GM19328 (cell line): ENCODE data around the gene DUSP8.

ENCODE experiments used
- ATAC-seq: cut with Tn5 transposase; IDR thresholded peaks from one replicate; pipeline ENCODE4 v1.9.1; 2021; ENCODE audit warnings: mild to moderate bottlenecking, moderate library complexity; ENCODE audit not compliant: unreplicated experiment

DUSP8 gene

DNA sequence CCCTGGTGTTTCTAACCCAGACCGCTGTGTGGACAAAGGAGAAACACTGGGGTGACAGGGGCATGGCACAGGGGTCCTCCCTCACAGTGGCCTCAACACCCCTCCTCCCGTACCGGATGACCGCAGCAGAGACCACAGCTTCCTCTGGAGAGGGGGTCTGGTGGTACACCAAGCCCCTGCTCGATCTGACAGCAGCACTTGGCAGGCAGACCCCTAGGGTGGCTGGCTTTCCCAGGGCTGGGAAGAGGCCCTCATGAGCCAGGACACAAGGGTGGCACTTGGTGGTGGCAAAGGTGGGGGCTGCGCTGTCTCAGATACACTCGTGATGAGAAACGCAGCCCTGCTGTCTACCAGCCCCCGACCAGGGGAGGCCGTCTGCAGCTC is 38.7 kb downstream of the DUSP8 start:
- no peak for ATAC-seq

DNA sequence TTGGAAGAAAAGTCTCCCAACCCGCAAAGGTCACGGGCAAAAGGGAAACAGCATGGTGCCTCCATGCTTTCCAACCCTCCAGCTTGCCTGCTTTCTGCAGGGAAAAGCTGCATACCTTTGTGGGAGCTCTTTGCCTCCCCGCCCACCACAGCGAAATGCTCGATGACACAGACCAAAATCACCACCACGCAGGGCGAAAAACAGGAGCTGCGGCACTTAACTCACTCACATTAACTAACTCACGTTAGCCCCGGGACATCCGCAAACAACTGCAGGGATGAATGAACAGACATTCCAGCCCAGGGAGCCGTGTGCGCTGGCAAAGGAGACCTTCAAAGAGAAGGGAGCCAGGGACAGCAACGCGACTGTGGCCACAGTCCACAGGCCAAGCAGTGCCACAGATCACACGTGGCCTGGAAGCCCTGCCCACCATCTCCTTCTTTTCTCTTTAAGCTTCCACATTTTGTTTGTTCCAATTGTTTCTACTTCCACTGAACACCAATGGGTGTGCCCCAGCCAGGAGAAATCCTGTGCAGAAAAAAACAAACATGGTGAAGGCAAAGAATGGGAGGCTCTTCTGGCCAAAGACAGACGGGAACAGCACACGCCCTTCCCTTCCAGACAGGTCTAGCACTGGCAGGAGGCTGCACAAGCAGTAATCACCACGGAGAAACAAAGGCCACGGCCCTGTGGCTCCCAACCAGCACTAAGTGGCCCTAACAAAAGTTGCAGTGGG is 39.3 kb downstream of the DUSP8 start:
- ATAC-seq: no peak

DNA sequence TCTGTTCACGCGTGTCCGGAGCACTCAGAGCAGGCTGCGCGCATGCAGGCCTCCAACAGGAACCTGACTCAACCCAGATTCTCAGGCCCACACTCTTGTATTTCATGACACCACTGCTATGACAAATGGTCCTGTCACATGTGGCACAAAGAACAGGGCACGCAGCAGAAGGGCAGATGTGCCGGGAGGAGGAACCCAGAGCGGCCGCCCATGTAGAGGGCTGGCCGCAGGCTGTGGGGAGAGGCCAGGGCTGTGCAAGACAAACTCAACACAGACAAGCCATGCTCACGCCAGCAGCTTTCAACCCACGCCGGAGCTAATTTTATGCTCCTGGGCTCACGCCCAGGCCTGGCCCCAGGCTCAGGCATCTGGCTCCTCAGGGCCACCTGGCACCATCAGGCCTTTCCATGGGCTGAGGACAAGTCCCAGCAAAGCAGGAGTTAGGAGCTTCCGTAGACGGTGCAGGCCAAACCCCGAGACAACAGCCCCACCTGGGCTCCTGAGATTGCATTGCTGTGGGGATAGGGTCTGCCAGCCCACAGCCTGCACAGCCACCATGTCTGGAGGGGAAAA is 40.0 kb downstream of the DUSP8 start:
- no peak for ATAC-seq

DNA sequence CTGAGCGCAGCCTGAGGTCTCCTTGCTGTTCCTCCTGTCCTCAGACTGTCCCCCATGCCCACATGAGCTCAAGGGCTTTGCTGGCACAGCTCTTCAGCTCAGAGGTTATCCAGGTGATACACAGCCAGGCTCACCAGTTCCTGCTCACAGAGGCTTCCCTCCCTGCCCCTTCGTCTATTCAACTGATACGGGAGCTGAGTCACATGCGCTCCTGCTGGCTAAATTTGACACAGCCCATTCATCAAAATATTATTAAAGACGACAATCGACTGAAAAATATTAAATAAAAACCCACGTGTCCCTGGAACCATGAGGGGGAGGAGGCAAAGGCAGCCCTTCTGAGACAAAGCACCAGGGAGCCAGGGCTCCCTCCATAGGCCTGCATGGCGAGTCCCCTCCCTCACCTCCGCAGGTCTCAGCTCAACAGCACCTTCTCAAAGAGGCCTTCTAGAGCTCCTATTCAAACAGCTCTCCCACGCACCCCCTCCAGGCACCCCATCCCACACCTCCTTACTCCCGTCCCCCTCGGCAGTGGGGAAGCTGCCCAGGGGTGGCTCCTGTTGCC is 40.5 kb downstream of the DUSP8 start:
- no peak for ATAC-seq

DNA sequence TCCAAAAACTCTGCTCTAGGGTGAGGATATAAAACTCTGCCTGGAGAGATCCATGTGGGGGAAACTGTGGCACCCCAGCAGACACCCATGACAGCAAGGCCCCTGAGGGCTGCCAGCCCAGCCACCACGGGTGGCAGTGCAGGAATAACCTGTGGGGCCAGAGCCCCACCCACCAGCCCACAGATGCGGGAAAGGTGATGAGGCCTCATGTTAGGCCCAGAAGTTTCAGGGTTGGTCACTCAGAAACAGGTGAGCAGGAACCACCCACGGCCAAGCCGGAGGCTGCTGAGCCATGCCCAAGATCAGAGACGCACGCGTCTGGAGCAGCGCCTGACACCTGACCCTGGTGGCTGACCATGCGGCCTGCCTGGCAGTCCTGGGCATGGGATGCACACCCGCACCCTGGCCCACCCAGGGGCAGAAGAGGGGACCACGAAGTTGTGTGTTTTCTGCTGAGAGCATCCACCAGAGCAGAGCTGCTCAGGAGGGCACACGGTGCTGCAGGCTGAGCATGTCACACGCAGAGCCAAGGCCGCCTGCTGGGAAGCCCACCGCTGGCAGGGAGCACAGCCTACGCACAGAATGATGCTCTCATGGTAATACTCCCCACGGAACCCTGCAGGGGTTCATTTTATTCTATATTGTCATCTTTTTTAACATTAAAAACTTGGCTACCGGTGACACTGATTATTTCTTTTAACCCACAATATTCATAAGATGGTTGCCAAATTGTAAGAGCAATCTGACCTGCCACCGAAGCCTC is 41.2 kb downstream of the DUSP8 start:
- ATAC-seq: no peak

DNA sequence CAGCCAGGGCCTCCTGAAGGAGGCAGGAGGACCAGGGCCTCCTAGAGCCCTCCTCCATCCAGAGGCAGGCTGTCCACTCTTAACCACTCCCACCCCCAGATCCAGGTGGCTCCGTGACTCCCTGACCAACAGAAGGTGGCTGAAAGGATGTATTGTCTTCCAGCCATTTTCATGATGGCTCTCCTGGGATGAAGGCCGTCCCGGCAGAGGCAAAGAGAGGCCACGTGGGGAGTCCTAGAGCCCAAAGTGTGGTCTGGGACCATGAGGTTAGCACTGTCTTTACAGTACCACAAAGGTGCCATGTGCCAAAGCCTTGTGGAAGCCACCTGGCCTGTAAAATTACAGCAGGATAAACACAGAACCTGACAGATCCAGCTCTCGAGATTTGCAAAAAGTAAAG is 42.3 kb downstream of the DUSP8 start:
- ATAC-seq: no peak

DNA sequence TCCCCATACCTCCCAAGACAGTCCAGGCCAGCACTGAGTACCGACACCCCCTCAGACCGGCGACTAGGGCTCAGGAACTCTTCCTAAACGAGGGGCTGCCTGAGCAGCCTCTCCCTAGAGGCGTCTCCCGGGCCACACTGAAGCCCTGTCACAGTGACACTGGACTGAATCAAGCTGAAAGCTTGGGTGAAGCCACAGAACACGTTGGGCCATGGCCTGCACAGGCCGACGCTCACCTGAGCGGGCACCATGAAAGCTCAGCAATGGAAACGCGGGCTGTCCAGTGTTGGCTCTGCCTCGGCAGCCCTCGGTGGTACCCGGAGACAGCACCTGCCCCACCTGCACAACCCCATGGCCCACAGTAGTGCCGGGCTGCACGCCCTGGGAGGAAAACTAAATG is 42.8 kb downstream of the DUSP8 start:
- no peak for ATAC-seq

DNA sequence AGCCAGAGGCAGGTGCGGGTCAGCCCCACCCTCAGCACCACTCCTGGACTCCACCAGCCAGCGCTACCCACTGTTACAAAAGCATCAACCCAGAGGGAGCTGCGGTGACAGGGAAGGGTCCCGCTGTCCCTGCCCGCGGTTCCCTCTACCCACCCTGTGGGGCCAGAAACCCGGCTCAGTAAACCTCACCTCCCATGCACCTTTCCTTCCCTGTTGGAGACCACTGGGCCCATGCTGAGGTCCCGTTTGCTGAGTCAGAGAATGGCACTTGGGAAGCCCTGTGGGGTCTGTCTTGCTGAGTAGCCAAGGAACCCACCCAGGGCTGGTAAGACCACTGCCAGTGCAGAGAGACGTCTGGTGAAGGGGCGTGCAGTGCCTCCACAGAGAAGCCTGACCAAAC is 43.4 kb downstream of the DUSP8 start:
- no peak for ATAC-seq

DNA sequence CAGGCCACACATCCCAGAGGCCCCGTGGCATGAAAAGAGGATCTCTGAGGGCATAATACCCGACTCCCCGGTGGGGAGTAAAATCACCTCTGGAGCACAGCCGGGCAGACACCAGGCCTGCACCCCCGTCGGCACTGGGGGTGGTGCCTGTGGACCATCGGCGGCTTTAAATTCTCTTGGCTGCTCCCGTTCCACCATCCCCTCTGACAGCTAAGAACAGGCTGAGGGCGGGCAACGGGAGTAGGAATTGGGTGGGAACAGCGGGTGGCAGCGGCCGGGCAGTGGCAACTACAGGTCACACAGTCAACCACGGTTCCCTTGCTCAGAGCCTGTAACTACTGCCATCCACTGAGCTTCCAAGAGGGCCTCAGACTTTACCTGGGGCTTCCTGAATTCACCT is 45.3 kb downstream of the DUSP8 start:
- ATAC-seq: no peak

DNA sequence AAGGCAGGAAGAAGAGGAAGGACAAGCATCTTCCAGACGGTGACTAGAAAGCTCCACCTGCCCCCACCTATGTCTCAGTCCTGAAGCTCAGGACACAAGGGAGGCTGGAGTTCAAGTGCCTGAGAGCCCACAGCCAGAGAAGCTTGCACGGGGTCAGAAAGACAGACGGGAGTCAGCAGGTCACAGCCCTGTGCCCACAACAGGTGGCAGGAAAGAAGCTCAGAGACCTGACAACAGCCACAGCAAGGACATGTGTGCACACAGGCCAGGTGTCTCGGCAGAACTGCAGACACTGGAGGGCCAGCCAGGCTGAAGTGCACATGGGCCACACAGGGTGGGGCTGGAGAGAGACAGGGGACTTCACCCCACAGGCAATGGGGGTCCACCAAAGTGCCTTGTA is 48.3 kb downstream of the DUSP8 start:
- no peak for ATAC-seq

DNA sequence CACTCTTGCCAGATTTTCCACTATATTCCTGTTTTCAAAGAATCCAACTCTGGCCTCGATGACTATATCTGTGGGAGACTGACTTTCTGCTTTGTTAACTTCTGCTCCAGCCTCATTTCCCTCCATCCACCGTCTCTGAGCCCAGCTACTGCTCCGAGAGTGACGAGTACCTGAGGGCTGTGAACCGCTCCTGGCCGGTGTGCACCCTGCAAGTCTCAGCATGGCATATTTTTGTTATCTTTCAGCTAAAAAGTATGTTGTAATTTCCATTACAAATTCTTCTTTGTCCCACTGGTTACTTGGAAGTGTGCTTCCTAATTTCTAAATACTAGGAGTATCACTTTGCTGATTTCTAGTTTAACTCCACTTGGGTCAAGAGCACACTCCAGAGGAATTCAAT is 49.0 kb downstream of the DUSP8 start:
- ATAC-seq: no peak

DNA sequence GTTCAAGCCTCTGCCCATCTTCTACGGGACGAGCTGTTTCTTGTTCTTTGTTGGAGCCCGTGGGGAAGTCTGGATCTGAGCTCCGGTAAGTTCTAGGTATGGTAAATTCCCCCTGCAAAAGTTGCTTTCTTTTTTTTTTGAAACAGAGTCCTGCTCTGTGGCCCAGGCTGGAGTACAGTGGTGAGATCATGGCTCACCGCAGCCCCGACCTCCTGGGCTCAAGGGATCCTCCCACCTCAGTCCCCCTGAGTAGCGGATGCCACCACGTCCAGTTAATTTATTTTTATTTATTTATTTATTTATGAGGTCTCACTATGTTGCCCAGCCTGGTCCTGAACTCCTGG is 50.0 kb downstream of the DUSP8 start:
- ATAC-seq: no peak

DNA sequence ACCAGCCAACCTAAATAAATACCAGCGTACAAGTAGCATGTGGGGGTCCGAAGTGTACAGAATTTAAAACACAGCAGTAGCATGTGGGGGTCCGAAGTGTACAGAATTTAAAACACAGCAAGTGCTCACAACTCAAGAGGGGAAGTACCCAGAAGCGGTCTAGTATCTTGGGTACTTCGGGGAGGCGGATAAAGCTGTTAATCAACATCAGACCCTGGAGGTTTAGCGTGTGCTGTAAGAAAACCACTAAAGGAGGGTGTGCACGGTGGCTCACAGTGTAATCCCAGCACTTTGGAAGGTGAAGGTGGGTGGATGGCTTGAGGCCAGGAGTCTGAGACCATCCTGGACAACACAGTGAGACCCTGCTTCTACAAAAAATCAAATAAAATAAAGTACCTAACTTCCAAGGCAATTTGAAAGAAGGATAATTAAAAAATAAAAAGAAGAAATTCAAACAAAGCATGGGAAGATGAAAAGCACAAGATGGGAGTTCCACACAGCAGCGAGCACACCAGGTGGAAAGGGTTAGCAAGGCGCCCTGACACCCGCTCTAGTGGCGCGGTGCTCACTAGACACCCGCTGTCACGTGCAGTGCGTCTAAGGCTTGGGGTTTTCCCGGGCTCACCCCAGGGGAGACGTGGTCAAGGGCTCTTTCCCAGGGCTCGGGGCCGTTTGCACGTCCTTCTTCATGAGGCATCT is 50.5 kb downstream of the DUSP8 start:
- ATAC-seq: peak; percentile 75

DNA sequence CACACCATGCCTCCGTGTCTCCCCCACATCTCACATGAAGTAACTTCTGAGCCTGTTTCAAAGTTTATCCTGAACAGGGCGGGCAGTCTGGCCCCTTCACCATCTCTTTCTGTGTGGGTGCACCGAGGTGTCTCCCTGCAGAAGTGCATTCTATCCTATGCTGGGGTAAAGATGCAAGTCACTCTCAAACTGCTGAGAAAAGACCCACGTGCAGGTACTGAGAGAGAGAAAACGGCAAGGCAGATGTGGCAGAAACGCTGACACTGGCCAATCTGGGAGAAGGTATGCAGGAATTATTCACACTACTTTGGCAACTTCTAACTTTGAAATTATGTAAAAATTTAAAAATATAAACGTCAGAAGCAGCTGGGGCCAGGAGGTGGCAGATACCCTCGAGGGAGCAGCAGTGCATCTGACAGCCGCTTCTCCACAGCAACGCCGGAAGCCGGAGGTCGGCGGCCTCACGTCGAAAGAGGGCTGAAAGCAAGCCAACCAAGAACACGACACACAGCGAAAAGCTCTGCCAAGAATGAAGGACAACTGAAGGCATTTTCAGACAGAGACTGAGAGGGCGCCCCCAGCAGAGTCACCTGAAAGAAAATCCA is 51.3 kb downstream of the DUSP8 start:
- no peak for ATAC-seq

DNA sequence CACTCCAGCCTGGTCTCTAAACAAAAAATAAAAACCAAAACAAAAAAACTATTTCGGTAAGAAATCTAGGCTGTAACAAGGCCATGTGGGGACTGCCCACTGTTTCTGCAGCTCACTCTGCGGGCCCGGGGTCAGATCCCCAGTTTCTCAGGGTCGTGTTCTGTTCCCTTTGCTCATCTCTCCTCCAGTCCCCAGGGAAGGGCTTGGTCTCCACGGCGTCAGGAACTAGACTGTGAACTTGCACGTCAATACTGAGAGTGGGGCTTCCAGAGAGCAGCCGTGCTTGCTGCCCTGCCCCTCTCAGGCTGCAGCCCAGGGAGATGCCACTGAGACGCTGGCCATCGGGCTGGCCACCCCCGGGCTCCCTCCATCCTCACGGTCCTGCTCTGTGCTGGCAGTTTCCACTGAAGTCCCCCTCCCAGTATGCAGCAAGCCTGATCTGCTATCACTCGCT is 51.8 kb downstream of the DUSP8 start:
- no peak for ATAC-seq

DNA sequence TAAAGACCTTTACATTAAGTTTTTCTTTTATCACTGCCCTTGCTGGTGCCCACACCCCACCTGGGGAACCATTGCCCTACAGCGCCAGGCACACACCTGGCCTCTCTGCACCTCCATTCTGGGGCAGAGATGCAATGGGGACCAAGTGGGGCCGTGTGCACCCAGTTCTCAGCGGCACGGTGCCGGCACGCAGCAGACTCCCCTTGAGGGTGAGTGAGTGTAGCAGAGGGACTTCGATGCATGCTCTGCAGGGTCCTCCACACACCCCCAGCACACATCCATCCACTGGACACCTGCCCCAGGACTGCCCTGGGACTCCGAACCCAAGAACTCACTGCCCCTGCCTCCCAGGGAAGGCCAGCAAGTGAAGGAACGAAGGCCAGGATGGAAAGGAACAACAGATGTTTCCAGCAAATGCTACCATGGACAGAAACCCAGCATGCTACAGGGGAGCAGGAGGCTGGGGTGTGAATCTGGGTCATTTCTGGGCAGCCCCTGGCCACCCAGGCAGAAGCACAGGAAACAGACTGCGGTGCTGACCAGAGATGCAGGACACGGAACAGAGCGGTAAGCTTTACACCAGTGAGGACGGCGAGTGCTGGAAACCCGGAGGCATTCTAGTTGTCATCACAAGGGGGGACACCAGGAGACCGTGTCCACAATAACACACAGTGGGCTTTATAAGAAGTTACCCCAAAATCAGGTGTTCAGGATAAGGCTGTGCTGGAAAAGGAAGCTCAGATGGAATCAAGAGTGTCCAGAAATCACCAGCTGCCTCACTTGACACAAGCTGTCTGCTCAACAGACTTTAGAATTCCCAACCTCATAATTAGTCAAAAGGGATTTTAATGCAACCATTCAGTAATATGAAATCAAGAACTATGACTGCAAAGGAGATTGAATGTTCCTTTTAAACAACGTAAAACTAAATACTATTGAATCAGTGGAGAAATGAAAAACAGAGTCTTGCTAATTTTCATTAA is 52.8 kb downstream of the DUSP8 start:
- ATAC-seq: no peak

DNA sequence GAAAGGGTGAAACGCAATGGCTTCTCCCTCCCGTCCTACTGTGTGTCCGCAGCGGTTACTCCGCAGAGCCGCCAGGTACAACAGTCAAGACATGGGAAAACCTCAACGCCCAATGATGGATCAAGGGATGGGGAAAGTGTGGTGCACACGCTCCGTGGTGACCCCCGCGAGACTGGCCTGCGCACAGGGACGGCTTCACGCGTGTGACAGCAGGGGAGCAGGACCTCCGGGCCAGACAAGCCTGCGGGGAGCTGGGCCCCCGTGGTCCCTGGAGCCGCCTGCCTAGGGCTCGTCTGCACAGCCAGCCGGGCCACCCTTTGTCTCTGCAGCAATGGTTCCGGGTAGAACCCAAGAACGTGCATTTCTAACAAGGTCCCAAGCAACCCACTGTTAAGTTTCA is 53.8 kb downstream of the DUSP8 start:
- ATAC-seq: no peak

DNA sequence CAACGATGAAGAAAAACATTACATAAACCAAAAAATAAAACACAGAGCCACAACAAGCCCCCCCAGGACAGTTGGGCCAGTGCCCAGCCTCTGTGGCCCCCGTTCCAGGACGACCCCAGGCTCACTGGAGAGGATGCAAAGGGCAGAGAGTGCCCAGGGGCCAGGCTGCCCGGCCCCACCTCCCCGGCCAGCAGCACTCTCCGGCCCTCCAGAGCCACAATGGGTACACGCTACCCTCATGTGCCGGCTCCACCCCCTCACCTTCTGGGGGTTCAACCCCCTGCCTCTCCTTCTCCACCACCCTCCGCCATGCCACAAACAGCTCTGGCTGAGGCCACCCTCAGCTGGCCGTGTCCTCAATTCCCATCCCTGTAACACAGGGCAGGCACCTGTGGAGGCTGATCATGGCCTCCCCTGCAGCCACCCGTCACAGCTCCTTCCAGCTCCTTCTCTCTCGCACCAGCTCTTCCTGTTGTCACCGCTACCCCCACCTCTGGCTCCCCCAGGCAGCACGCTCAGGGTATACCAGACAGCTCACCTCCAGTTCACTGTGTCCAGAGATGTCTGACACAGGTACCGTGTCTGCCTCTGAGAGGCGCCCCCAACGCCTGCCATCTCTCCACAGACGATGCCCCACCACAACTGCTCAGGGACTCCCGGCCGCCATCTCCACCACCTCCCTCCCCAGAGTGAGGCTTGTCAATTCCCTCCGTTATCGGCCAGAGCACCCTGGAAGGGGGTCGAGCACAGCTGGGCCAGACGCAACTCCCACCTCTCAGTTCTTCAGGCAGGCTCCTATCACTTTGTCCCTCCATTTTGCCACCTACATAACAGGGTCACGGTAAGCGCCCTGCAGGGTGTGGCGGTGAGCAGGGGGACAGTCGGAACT is 54.7 kb downstream of the DUSP8 start:
- no peak for ATAC-seq
